HG03175 (cell line): ENCODE measurements around the gene REPS2.
A peak's percentile ranks its signal among the peaks of the same experiment; 100 is the strongest.

Experiments
- ATAC-seq: cut with Tn5 transposase; IDR thresholded peaks from one replicate; pipeline ENCODE4 v1.9.1; 2021; ENCODE audit warnings: mild to moderate bottlenecking, moderate library complexity; ENCODE audit not compliant: unreplicated experiment

REPS2 gene

DNA sequence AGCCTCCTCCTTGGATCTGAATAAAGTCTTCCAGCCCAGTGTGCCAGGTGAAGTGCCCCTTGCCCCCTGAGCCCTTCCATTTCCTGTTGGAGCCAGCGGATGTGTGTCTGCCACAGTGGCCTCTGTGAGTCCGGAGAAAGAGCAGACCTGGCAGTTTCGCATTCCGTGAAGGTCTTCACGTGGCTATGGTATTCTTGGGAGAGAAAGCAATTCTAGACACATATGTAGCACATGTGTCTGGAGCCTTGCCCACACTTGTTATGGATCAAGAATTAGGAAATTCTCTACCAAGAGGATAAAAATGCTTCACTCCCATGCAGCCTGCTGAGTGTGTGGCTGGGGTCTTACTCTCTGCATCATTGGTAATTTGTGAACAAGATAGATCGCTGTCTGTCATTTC, 130.9 kb downstream of the REPS2 start:
- no peak for ATAC-seq

DNA sequence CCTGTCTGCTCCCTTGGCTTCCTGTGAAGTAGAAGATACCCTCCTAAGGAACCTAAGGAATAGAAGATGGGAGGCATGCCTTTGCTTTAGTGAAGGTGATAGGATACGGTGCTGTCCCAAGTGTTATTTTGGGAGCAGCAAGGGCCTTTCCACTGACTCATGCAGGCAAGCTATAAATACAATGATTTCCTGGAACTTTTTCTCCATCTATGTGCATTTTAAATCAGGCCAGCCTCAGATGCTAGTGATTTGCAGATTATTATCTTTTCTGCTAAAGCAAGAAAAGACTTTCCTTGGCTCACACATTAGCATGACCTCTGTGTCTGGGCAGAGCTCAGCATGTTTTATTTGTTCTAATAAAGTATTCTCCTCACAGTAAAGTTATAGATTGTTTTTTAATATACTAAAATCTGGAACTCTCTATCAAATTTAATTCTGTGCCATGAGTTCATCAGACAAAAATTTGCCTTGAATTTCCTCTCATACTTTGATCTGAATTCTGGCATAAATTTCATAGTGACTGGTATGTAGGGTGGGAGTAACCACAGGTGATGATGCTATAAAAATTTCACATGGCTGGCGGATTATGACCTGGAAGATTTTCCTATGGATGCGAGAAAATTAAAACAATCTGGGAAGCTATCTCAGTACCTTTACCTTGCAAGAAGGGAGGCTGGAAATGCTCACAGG, 131.7 kb downstream of the REPS2 start:
- ATAC-seq, result no peak

DNA sequence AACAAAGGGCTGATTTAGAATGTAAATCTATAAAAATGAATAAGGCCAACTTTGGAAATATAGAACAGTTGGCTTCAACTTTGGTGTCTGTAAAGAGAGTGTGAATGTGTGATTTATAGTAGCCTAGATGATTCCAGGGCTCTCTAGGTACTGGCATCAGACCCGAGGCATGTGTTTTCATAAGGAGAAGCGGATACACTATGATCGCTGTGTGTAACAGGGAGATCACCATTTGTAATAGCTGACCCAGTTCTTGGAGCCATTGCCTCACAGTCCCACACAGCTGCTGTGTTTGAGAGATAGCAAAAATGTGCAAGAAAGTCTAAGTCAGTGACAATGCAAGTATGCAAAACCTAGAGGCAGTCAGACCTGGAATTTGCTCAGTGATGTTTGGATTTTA, 135.1 kb downstream of the REPS2 start:
- no peak for ATAC-seq

DNA sequence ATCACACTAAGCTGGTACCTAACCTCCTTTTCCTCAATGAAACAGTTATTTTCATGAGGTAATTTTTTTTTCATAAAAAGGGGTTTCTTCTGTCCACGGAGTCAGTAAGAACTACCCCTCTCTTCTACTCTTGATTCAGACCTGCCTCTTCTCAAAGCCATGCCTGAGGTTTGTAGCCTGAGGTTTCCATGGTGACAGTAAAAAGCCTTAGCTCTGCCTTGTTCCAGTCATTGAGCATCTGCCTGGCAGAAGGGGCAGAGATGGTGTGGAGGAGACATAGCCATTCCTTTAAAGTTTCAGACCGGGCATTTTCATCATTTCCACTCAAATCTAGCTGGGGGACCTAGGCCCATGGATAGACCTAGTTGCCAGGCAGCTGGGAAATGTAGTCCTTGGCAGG, 135.5 kb downstream of the REPS2 start:
- ATAC-seq, result no peak

DNA sequence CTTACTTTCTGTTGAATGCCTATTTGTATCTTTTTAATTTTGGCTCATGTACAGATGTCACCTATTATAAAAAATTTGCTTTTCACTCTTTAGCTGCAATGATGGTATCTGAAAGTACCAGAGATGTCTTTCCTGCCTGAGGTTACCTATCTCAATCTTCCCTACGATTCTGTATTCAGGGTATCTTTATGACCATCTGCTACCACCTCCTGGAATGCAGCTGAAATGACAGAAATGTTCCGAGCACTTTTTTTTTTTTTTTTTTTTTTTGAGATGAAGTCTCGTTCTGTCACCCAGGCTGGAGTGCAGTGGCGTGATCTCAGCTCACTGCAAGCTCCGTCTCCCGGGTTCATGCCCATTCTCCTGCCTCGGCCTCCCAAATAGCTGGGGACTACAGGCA, 136.4 kb downstream of the REPS2 start:
- no peak for ATAC-seq

DNA sequence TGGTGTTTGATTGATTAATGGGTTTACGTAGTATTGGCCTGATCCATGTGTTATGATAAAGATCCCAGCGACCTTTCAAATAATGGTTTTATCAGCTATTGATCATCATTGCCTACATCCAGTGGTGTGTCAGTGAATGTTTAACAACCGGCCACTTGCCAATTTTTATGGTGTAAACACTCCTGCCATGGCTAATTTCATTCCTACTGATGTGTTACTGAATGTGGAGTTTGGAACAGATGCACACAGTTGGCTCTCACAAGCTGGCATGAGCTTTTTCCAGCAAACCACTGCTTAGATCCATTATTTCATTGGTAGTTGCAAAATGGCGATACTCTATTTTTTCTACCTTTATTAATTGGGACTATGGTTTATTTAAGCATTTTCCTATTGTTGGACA, 139.9 kb downstream of the REPS2 start:
- ATAC-seq, result no peak

DNA sequence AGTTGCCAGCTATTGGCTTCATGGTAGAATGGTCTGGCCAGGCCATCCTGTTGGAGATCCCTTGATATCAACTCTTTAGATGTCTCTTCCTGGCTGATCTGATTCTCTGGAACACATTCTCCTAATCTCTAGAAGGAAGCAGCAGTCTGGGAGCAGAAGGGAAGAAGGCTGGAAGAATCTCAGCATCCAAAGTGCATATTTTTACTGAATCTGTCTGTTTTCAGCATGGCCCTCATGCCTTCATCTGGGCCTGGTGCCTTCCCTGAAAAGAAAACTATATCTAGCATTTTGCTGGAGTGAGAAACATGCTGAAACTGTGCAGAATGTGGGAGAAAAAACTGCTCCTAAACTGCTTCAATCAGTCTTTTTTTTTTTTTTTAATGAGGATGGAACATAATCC, 148.7 kb downstream of the REPS2 start:
- no peak for ATAC-seq

DNA sequence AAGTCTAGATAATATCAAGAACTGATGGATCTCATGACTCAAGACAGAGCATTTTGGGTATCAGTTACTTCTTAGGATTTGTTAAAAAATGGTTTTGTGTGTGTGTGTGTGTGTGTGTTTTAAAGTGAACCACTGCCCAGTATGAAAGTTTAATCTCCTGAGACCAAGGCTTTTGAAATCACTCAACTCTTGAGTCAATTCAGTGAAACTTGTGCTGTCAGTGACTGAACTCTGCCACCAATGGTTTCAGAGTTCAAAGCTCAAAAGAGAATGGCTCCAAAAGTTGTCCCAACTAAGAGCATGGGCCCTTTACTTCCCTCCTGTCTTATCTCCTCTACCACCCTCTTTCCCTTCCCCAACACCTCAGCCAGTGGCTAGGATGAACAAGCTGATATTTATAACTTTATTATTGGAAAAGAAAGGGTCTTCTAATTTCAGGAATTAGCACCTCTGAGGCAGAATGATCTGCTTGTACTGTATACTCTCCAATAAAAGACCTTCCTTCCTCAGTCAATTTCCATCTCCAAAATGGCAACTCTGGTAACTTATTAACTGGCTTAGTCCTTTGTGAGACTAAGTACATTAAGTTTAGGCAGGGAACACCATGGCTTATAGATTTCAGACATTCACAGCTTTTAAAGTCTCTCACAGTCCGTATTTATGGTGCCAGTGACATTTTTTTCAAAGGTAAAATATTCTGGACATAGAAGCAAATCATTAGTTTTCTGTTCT, 152.2 kb downstream of the REPS2 start:
- peak; percentile 60 for ATAC-seq

DNA sequence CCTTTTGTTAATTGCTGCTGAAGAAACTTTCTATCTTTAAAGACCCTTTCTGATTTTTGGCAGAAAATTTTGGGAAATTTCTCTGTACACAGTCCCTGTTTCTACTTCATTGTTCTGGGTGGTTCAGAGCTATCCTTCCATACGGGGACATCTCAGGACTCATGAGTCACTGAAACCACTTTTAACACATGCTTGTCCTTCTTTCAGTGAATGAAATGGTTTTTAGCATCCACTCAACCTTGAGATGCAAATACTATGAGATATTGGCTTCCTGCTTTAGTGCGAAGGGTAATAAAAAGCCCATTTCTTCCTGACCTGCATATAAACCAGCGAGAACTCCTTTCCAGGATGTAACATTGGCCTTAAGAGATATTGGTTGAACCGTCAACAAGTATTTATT, 158.0 kb downstream of the REPS2 start:
- ATAC-seq, result no peak

DNA sequence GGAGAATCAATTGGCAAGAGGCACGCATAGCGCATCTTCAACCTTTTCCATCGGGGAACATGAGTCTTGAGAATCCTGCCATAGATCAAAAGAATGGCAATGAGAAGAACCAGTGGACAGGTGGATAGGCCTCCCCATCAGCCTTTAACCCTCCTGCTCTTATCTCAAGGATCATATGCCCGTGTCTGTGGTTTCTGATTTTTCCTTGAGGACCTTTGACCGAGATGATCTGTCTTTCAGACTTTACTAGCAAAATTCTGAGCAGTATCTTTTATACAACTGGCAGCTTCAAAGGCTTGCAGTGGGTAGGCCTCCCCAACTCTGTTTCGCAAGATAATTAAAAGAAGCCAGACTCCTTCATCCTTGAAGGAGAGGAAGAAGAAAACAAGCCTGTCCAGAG, 174.4 kb downstream of the REPS2 start:
- no peak for ATAC-seq

DNA sequence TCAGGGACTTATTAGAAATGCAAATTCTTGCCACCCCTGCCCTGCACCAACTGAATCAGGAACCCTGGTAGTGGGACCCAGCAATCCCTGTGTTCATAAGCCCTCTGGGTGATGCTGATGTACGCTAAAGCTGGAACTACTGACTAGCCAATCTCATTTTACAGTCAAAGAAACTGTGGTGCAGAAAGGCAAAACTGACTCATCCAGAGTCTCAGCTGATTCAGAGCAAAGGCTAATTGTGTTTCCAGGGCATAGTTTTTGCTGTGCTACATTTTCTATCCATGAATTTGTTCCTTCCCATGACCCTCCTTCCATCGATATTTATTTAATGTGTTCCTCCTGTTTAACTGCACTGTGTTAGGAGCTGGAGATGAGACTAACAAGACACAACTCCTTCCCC, 207.5 kb downstream of the REPS2 start:
- ATAC-seq, result no peak

DNA sequence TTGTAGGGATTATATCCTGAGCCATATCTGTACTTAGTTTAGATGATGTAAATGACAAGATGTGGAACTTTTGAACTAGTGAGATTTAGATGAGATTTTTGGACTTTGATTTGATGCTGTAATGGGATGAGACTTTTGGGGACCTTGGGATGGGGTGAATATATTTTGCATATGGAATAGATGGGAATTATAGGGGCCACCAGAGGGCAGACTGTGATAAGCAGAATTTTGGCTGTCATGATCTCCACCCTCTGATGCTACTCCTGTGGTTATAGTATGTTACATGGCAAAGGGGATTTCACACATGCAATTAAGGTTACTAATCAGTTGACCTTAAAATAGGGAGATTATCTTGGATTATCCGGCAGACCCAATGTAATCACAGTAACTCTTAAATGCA, 214.5 kb downstream of the REPS2 start:
- ATAC-seq, result no peak

DNA sequence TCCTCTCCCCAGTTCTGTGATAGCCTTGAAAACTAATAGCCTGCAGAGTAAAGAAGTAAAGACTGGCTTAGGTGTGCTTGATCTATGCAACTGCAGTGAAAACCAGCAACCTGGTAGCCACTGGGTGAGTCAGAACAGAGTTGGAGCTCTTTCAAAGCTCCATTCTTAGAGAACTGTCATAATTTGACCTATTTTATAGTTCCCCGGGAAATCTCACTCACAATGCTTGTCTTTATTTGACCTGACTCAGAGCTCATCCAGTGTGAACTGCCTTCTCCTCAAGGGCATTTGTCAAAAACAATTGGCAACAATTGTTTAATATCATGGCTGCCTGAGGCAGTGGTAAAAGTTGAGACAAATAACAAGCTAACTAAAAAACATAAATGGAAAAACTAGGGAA, 215.5 kb downstream of the REPS2 start:
- no peak for ATAC-seq

DNA sequence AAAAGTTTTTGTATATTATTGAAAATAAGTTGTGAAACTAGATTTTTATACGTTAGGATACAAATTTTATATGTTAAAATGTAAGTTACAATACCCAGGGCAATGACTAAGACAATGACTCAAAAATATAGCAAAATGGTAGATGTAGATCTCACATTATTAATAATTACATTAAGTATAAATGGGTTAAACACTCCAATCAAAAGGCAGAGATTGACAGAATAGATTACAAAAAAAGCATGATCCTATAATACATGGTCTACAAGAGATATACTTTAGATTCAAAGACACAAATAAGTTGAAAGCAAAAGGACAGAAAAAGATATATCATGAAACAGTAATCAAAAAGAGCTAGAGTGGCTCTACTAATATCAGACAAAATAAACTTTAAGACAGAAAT, 217.6 kb downstream of the REPS2 start:
- ATAC-seq, result no peak

DNA sequence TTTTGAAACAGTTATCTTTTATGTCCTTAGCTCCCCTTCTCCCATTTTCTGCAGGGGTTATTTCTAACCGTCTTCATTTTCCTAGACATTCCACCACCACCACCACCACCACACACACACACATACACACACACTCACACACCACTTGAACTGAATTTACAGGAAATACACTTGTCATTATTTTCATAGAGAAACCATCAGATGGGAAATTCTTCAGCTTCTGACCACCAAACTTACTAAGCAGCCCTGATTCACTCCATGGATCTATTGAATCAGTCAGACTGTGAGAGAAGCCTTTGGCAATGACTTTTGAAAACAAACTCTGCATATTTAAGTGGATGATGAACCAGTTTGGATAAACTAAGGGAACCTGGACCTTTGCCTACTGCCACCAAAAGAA, 218.5 kb downstream of the REPS2 start:
- no peak for ATAC-seq

DNA sequence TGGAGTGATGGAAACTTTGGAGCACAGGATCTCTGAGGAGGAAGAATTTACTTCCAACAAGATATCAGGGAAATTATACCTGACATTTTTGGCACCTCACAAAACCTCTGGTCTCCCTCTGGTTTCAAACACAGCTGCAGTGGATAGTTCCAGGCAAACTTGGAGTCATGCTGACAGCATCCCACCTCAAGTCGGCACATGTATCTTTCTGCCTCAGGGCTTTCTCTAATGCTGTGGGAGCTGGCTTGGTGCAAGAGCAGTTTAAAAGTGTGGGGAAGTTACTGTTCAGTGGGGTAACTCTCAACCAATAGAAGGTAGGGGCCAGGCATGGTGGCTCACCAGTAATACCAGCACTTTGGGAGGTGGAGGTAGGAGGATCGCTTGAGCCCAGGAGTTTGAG, 221.5 kb downstream of the REPS2 start:
- ATAC-seq, result no peak

DNA sequence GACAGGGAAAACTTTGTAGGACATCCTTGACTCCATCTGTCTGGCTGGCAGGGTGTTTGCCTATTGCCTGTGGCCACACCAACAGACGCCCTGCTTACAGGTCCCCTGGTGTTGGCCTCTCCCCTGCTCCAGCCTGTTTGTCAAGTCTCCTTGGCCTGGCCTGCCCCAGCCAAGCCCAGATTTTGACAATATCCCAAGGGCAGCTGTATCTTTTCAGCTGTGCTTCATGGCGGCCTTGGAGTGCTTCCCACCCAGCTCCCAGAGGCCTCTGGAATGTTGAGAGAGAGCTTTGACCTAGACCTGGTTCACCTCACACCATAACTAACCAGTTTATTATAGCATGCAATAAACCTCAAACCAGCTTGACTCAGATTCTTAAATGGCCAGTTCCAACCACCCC, 224.5 kb downstream of the REPS2 start:
- ATAC-seq, result no peak

DNA sequence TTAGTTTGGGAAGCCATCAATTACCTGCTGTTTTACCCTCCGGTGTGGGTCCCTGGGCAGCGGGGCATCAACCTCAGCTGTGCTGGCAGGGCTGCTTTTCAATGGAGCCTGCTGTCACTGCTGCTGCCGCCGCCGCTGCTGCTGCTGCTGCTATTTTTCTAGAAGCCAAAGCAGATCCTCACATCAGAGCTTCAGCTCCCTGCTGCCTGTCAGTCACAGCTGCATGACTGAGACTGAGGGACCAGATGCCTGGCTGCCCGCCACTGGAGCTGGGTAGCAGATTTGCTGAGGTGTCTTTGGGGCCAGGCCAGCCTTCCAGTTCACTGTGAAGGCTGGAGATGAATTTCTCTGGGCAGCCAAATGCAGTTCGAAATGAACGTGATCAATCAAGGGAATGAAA, 228.2 kb downstream of the REPS2 start:
- no peak for ATAC-seq

DNA sequence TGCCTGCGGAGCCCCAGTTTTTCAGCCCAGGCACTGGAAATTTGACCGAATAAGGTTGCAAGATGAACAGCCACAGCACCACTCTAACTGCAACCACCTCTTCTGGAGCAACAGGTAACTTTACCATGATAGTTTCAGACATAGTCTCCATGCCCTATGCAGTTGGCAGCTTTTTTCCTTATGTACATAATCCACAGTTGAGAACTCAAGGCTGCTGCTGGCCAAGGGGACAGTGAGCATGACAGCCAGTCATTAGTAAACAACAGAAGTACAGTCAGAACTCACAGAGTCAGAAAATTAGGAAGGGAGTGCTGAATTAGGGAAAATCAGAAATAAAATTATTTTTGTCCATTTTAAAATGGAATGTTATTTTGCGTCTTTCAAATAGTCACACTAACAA, 235.9 kb downstream of the REPS2 start:
- no peak for ATAC-seq

DNA sequence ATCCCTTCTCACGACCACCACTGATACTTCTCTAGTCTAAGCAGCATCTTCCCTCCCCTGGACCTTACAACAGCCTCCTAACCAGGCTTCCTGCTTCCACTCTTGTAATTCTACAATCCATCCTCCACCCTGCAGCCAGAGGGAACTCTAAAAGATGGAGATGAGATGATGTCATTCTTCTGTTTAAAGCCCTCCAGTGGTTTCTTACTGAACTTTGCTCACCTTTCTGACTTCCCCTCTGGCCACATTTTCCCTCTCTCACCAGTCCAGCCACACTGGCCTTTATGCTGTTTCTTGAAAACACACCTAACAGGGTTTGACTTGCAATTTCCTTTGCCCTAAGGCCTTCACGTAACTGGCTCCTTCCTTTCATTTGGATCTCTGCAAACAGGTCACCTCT, 237.1 kb downstream of the REPS2 start:
- ATAC-seq, result no peak

DNA sequence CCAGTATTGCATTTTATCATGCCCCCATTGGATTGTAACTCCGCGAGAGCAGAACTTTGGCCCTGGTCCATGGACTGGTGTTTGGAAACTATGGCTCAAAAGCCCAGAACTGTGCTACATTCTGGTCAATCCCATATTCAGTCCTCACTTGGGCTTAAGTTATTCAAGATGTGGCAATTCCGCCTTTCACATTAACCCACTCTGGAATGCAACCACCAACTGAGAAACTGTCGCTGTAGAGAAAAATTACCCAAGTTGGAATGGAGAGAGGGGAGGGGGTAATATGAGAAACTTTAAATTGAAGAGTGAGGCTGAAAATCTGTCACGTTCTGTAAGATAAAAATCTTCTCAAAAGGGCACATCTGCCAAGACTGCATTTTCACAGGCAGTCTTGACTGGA, 239.0 kb downstream of the REPS2 start:
- no peak for ATAC-seq

DNA sequence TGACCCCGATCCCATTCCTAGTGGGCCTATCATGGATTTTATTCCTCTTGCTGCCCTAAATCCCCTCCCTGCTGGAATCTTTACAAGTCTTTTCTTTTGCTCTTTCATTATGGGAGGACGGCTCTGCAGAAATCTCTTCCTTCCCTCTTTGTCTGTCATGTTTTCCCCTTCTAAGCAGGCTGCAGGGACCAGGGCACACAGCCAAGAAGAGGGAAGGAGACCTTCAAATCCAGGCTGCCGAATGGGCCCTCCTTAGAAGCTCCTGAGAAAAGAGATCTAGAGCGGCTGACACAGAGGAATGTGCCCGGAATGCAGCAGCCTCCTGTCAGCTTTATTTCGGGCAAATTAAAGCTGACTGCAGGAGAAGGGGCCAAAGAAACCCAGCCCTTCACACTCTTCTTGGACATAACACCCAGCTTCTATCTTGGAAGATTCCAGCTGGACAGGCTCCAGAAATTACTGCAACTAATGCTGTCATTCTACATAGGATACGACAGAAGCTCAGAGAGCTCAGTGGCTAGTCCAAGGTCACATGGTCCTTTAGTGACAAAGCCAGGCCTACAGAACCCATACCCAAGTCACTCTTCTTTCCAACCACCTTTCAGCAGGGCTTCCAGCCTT, 240.8 kb downstream of the REPS2 start:
- ATAC-seq, result no peak
